NCI-H1930 (cell line): Measurements from ENCODE around the gene GPRASP2.

Experiments
- DNase-seq, 2 experiments: peaks; one replicate each; lab custom pipeline; 2025; lab: John Stamatoyannopoulos, UW

Gene GPRASP2

DNA sequence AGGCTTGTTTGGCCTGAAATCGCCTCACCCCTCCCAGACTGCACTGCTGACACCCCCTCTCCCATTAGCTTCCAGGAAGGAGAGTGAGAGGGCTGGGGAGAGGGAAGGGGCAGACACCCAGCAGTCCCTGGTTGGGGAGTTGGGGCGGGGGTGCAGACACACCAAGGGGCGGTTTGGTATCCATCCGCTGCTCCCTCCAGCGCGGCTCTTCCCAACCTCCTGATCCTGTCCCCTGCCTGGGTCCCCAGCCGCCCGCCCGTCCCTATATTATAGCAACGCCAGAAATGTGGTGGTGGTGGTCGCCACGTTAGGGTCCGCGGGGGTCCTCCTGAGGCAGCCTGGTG, 33.2 kb downstream of the GPRASP2 start:
- DNase-seq = no peak

DNA sequence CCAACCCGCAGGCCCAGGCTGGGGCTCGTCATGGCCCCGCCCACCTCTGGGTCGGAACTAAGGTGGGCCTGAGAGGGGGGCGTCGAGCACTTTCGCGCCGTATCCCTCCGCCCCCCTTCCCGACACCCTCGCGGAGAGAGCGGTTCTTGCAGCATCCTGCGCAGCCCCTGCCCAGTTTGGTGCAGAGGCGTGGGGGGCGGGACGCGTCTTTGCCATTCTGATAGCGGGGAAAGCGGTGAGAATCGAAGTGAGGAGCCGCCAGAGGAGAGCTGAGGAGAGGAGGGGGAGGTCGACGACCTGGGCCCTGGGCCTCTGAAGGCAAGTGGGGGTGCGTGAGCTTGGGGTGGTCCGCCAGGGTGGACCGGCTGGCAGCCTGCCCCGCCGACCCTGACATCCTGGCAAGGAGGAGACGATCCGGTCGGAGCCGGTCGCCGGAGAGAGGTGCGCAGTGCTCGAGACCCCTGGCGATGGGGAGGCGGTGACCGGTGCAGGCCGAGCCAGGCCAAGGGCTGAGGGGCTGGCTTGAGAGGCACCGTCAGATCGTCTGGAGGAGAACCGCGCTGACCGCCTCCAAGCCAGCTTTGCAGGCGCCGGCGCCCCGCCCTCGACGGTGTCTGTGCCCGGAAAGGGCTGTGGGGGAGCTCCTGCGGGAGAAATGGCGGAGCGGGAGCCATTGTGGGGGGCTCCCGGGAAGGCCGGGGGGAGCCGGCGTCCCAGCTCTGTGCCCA, 33.8 kb downstream of the GPRASP2 start:
- DNase-seq = peak; percentile 17 to 19

DNA sequence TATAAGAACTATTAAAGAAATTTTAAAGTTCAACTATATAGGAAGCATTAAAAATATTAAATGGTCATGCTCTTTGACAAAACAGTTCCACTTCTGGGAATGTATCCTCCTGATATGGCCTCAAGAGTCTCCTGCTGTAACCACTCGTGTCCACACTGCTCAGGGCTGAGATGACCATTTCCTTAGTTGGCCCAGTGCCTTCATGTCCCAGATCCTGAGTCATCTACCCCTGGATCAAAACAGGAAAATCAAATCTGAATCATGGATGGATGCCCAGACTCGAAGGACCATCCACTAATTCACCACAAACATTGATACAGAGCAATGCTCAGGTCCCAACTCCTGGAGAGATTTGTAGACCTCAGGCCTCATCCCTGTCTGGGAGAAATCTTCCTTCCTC, 53.0 kb downstream of the GPRASP2 start:
- no peak for DNase-seq

DNA sequence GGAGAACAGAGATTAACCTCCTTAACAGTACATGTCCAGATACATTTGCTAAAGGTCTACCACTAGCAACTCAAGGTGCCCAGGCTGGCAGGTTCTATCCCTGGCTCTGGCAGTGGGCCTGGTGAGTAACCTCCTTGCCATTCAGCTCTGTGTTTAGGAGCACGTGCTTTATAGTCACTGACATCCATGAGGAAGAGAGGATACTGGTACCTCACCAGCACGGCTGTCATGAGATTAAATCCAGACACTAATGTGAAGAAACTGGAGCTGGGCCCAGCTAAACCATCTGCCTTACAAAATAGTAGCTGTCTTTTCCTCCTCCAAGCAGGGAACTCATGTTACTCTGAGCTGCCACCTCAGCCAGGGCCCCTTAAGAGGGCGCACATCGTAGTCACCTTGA, 53.6 kb downstream of the GPRASP2 start:
- DNase-seq = no peak

DNA sequence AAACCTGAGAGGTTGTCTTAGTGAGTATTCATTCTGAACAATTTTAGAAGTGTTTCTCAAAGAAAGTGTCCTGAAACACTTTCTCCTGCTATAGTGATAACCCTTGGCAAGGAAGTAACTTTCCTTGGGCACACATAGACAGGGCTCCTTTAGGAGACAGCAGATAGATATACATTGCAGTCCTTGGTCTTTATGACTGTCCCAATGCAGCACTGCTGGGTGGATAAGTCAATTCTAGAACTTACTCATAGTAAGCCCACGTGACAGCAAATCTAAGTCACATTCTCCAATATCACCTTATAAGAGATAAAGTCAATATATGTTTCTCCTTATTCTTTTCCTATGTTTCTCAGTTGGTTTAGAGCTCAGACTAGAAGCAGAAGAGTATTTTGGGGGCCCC, 55.0 kb downstream of the GPRASP2 start:
- DNase-seq = no peak
